GM21515 (cell line): ENCODE data around the gene CHD9.

ENCODE experiments used
- ATAC-seq: cut with Tn5 transposase; IDR thresholded peaks from one replicate; pipeline ENCODE4 v1.9.1; 2021; ENCODE audit not compliant: unreplicated experiment

Gene CHD9

GRCh38 chr16:53191413-53191812 lies 136.6 kb downstream of the CHD9 start:
- ATAC-seq: no peak

DNA sequence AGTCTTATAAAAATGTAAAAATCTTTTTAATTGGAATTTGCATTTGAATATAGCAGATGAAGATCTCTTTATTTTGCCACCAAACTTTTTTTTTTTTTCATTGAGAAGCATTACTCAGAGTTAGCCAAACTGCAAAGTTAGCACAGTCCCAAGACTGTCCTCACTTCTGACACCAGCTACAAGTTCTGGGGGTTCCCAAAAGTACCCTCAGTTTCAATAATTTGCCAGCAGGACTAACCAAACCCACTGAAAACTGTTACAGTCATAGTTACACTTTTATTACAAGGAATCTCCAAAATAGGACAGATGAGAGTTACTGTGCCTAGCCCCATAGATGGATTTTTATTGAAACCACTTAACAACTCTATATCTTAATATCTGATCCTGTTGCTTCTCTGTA lies 144.1 kb downstream of the CHD9 start:
- no peak for ATAC-seq

- ATAC-seq: no peak
Observed at GRCh38 chr16:53201900-53202299, 147.1 kb downstream of the CHD9 start.

GRCh38 chr16:53202398-53202797 lies 147.6 kb downstream of the CHD9 start:
- no peak for ATAC-seq

- peak; percentile 87 for ATAC-seq
Observed at GRCh38 chr16:53207810-53208752, 153.3 kb downstream of the CHD9 start.

DNA sequence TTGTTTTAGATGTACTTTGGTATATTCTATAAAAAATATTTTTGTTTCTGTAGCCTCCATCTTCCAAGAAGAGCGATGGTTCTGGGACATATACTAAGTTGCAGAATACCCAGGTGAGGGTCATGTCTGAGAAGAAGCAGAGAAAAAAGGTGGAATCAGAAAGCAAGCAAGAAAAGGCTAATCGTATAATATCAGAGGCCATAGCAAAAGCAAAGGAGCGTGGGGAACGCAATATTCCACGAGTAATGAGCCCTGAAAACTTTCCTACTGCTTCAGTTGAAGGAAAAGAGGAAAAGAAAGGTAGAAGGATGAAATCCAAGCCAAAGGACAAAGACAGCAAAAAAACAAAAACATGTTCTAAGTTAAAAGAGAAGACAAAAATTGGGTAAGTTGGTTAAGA lies 154.6 kb downstream of the CHD9 start:
- ATAC-seq: no peak

- no peak for ATAC-seq
Observed at GRCh38 chr16:53209877-53210276, 155.1 kb downstream of the CHD9 start.

GRCh38 chr16:53211253-53211652 lies 156.5 kb downstream of the CHD9 start:
- ATAC-seq: no peak

GRCh38 chr16:53212893-53213223 lies 158.1 kb downstream of the CHD9 start:
- no peak for ATAC-seq

GRCh38 chr16:53213542-53213941 lies 158.8 kb downstream of the CHD9 start:
- no peak for ATAC-seq

DNA sequence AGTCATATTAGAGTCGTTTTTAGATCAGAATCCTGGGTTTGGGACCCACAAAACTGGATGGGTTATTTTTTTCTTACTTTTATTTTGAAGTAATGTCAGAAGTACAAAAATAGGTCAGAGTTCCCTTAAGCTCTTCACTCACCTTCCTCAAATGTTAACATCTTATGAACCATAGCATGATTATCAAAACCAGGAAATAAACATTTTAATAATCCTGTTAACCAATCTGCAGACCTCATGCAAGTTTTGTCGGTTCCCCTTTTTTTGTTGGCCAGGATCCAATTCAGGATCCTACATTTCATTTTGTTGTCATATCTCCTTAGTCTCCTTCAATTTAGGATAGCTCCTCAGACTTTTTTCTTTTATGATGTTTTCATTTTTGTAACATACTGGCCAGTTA lies 162.0 kb downstream of the CHD9 start:
- ATAC-seq: no peak

- ATAC-seq: no peak
Observed at GRCh38 chr16:53219371-53219770, 164.6 kb downstream of the CHD9 start.

GRCh38 chr16:53219795-53220454 lies 165.1 kb downstream of the CHD9 start:
- no peak for ATAC-seq

DNA sequence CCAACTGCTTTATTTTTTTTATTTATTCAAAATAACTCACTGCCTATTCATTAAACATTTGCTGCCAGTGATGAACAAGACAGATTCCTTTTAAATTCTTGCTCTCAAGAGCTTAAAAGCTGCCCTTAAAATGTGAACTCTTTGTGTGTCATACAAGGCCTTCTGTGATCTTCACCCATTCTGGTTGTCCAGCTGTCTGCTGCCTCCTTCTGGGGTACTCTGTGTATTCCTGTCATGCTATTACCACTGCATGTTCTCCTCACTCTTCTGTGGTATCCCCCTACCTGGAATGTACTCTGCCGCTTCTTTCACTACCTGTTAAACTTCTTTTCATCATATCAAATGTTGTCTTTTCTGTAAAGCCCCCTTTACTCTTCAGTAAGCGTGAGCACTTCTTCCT lies 165.8 kb downstream of the CHD9 start:
- no peak for ATAC-seq

DNA sequence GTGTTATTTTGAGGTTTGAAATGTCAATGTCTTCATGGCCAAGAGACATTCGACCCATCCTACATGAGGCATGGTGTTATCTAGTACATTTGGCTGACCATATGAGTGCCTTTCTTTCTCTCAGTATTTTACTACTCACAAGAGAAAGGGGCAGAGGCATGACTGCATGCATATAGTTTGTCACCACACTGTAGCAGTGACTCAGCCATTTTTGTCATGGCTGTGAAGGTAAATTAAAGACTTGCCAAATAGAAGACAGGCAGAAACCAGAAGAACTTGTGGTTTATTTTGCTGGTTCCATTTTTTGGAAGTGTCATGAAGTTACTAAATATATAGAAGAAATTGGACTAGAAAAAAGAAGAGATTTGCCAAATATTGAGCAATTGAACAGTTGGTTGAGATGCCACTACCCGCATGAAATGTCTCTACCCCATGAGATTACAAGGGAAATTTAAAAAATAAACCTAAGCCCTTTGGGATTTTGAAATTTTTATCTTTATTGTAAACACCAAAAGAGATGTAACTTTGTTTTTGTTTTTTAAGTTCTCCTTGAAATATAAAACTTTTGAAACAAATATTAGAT lies 170.3 kb downstream of the CHD9 start:
- no peak for ATAC-seq

DNA sequence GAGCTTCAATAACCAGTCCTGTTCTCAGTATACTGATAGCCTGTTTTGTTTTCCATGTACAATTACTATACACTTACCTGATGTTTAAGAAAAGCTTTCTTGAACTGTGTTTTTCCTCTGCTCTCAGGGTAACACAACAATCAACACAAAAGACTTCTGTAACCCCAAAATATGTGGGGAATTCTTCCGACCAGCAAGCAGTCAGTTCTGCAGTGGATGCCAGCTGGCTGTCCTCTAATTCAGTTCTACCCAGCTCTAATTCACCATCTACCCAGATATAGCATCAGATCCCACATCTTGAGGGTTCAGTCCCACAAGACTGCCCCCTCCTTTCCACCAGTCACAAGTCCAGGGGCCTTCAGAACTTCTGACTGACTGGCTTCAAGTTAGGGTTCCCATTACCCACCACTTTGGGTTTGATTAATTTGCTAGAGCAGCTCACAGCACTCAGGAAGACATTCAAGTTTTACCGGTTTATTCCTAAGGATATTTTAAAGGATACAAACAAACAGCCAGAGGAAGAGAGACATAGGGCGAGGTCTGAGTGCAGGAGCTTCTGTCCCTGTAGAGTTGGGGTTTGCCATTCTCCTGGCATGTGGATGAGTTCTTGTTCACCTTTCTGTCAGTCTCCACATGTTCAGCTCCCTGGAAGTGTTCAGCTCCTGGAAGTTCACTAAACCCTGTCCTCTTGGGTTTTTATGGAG lies 178.2 kb downstream of the CHD9 start:
- no peak for ATAC-seq

GRCh38 chr16:53234836-53235235 lies 180.0 kb downstream of the CHD9 start:
- no peak for ATAC-seq

DNA sequence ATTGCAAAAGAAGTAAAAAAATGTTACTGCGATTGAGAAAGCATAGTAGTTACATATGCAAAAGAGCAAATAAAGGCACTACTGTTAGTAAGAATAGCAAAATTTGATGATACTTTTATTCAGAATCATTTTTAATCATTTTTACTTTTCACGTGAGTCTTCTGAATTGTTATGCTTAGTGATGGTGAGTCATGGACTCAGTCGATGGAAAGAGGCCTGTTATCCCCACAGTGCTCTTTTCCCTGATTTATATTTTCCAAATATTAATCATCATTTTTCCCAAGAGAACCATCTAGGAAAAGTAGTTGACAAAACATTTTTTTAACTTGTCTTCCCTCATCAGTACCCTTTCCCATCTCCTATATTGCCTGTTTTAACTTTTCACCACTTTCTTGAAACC lies 181.1 kb downstream of the CHD9 start:
- no peak for ATAC-seq

- ATAC-seq: no peak
Observed at GRCh38 chr16:53249331-53249730, 194.5 kb downstream of the CHD9 start.

GRCh38 chr16:53257001-53257400 lies 202.2 kb downstream of the CHD9 start:
- no peak for ATAC-seq

DNA sequence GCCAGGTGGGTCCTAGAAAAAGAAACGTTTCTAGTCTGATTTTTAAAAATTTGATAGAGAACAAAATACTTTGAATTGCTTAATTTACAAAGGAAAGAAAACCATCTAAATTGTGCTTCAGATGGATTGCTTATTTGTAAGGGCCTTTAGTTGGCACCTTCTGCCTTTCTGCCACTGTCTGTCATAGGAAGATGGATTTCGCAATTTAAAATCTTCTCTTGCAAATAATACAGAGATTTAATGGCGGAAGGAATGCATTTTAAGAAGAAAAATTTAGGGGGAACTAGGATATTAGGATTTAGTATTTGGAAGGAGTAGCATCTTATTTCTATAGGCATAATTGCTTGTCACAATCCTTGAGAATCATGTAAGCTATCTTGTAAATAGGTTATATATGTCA lies 204.0 kb downstream of the CHD9 start:
- no peak for ATAC-seq

DNA sequence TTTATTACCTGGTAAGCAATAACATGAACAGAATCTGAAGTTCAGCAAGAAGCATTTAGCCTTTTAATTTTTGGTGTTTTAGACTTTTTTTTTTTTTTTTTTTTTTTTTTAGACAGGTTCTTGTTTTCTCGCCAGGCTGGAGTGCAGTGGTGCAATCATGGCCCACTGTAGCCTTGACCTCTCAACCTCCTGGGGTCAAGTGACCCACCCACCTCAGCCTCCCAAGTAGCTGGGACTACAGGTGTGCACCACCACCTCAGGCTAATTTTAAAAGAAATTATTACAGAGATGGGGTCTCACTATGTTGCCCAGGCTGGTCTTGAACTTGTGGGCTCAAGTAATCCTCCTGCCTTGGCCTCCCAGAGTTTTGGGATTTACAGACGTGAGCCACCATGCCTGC lies 206.5 kb downstream of the CHD9 start:
- ATAC-seq: no peak
